NK-92 (cell line): ENCODE measurements around the gene COX6B2.

ENCODE experiments used
- DNase-seq: peaks from one replicate; lab custom pipeline; 2025; ENCODE audit not compliant: unreplicated experiment; lab: John Stamatoyannopoulos, UW

COX6B2 gene

GRCh38 chr19:55362990-55363716 is 8.6 kb upstream of the COX6B2 start, which contains the start of gene GARIN5B:
Gene GARIN5B (minus strand): TSS chr19:55363260. CDS start chr19:55363066, 194 bp downstream.
- no peak for DNase-seq

- DNase-seq: no peak
Observed at GRCh38 chr19:55362174-55362989, 7.9 kb upstream of the COX6B2 start.

GRCh38 chr19:55360902-55361301 is 6.4 kb upstream of the COX6B2 start:
- no peak for DNase-seq

- no peak for DNase-seq
Observed at GRCh38 chr19:55358943-55359908, 4.7 kb upstream of the COX6B2 start.

- no peak for DNase-seq
Observed at GRCh38 chr19:55358493-55358892, 4.0 kb upstream of the COX6B2 start.

- no peak for DNase-seq
Observed at GRCh38 chr19:55355213-55355821, 798 bp upstream of the COX6B2 start.

- DNase-seq: no peak
Observed at GRCh38 chr19:55353803-55354697, 469 bp downstream of the COX6B2 start.

- DNase-seq: no peak
Observed at GRCh38 chr19:55353356-55353802, 1.1 kb downstream of the COX6B2 start.

- DNase-seq: no peak
Observed at GRCh38 chr19:55352549-55353145, 1.9 kb downstream of the COX6B2 start.

GRCh38 chr19:55352040-55352439 is 2.5 kb downstream of the COX6B2 start:
- DNase-seq: no peak

GRCh38 chr19:55350620-55351315 is 3.8 kb downstream of the COX6B2 start:
- DNase-seq: no peak

- DNase-seq: no peak
Observed at GRCh38 chr19:55348317-55349034, 6.0 kb downstream of the COX6B2 start.

GRCh38 chr19:55347442-55348009 is 7.0 kb downstream of the COX6B2 start:
- DNase-seq: no peak

GRCh38 chr19:55346725-55347441 is 7.6 kb downstream of the COX6B2 start:
- no peak for DNase-seq

GRCh38 chr19:55345818-55346724 is 8.4 kb downstream of the COX6B2 start:
- DNase-seq: no peak
